H1 (cell line): Measurements from ENCODE around the gene PTPRD. TPM values are rescaled to one million over a fixed set of nuclear protein-coding genes. Genes with fewer than 3 reads are reported as not detected.

Experiments used
- JUN ChIP-seq: IDR thresholded peaks from 2 replicates; pipeline ENCODE4 v1.6.1; 2011; ENCODE audit warnings: low read depth, mild to moderate bottlenecking, improper control_type of control experiment, low read length
- polyA plus RNA-seq, 7 experiments: library from polyadenylated mRNA; depleted of rRNA in 3 of 7; stranded (reverse) in 5 of 7; unstranded in 2 of 7; fragments of >200 nt in 5 of 7; fragments of 200-250 nt in 2 of 7; gene quantifications; 1 replicate in 5 of 7; 2 replicates in 1 of 7; 4 replicates in 1 of 7; pipeline versions ENCODE4 v1.2.1 to v1.2.3, GENCODE V29; 2011 to 2013; ENCODE audit warnings: missing spikeins in 2 of 7, mixed read lengths in 2 of 7
- total RNA-seq: library from RNA; stranded (reverse); fragmentation: NEBNext Ultra II Directional; extraction: Animal tissue kit (Norgen Biotek cat#: 25700); gene quantifications from 2 replicates; pipeline ENCODE4 v1.2.1, GENCODE V29; 2021
- TF ChIP-seq, protein P1 (sequence below): IDR thresholded peaks from 2 replicates; pipeline ENCODE4 v1.6.1; 2011; ENCODE audit warnings: low read depth, mild to moderate bottlenecking, low read length; ENCODE audit not compliant: insufficient read depth

Gene PTPRD
- total and polyA plus RNA-seq, 2 of the 8 experiments (the other 6 are each of a cell fraction or from before 2014, with no cell fraction given): 17.2 to 77.0 TPM

- TF ChIP-seq, protein P1, sequence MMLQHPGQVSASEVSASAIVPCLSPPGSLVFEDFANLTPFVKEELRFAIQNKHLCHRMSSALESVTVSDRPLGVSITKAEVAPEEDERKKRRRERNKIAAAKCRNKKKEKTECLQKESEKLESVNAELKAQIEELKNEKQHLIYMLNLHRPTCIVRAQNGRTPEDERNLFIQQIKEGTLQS: no peak
- TF ChIP-seq JUN: no peak
- TF ChIP-seq, all 59 proteins: peak for 0
Measured at GRCh38 chr9:9102295-9102694, 1510.5 kb downstream of the PTPRD start (continued).
